HepG2 (cell line): ENCODE results near the gene THOC5. TPM values are rescaled to one million over a fixed set of nuclear protein-coding genes. Genes with fewer than 3 reads are reported as not detected.

Experiments
- ATAC-seq: fragments of 200-7000 bp; cut with Tn5 transposase; 3 replicates; pipeline ENCODE4 v1.9.1; 2020; ENCODE audit warnings: mild to moderate bottlenecking, moderate library complexity
- BruUV-seq: library from RNA; stranded (reverse); fragments of 400-500 nt; replicated peaks from 2 replicates; lab custom pipeline; 2021; lab: Mats Ljungman, UMichigan
- CTCF ChIA-PET: fragments of 300-600 bp; formaldehyde crosslinking; extraction: SDS; loops from one replicate; lab custom pipeline; 2021; ENCODE audit warnings: low total read pairs, inconsistent platforms, low intra/inter-chr PET ratio; lab: Yijun Ruan, JAX
- POLR2A ChIA-PET: fragments of 350-600 bp; sonication (Branson Sonifier 250); formaldehyde crosslinking; loops from one replicate; lab custom pipeline; 2020; ENCODE audit warnings: antibody characterized with exemption, inconsistent platforms; lab: Yijun Ruan, JAX
- DNase-seq: peaks from one replicate; pipeline ENCODE4 v3.0.0-alpha.2; 2015; ENCODE audit warnings: low spot score
- FAIRE-seq: peaks from 3 replicates; lab custom pipeline; 2011; peaks lifted over from hg19 to GRCh38; lab: Jason Lieb, UNC
- H2AFZ ChIP-seq: one replicate; pipeline ENCODE4 v1.6.1; 2011; ENCODE audit warnings: low read length, inconsistent platforms
- H3K27ac ChIP-seq: fragments of 300-600 bp; 3 replicates; pipeline ENCODE4 v1.8.0; 2011; ENCODE audit warnings: mixed run types, mild to moderate bottlenecking, mixed read lengths, low read length, inconsistent platforms; ENCODE audit not compliant: insufficient read depth; ENCODE audit errors: extremely low read length
- H3K27me3 ChIP-seq, 2 experiments: fragments of 200-600 bp in 1 of 2; 2 replicates in 1 of 2; 3 replicates in 1 of 2; pipeline versions ENCODE4 v1.6.0 to v1.8.0; 2011; ENCODE audit warnings: low read length in 2 of 2, mild to moderate bottlenecking in 2 of 2, moderate library complexity in 2 of 2, inconsistent platforms in 1 of 2; ENCODE audit not compliant: insufficient read depth in 2 of 2, control insufficient read depth in 1 of 2
- H3K36me3 ChIP-seq, 2 experiments: fragments of 200-600 bp in 1 of 2; replicated peaks in 1 of 2; 2 replicates in 1 of 2; 3 replicates in 1 of 2; pipeline versions ENCODE4 v1.5.1 to v1.8.0; 2011; ENCODE audit warnings: low read length in 2 of 2, inconsistent platforms in 1 of 2; ENCODE audit not compliant: insufficient read depth in 2 of 2, control insufficient read depth in 1 of 2
- H3K4me1 ChIP-seq: 2 replicates; pipeline ENCODE4 v1.5.1; 2012; ENCODE audit warnings: low read length, inconsistent platforms; ENCODE audit not compliant: insufficient read depth
- H3K4me2 ChIP-seq: 2 replicates; pipeline ENCODE4 v1.6.0; 2011; ENCODE audit warnings: low read depth, low read length, inconsistent platforms
- H3K4me3 ChIP-seq, 3 experiments: fragments of 200-600 bp in 1 of 3; sonication (generic), shearing (Covaris generic) in 1 of 3; replicated peaks in 1 of 3; 2 replicates each; pipeline ENCODE4 v1.5.1; 2011 to 2016; ENCODE audit warnings: low read length in 3 of 3, inconsistent platforms in 2 of 3, low read depth in 2 of 3, mild to moderate bottlenecking in 2 of 3, control low read depth in 1 of 3, mixed read lengths in 1 of 3; ENCODE audit not compliant: insufficient read depth in 1 of 3
- H3K79me2 ChIP-seq: one replicate; pipeline ENCODE4 v1.6.1; 2011; ENCODE audit warnings: low read length, inconsistent platforms; ENCODE audit not compliant: insufficient read depth
- H3K9ac ChIP-seq: 2 replicates; pipeline ENCODE4 v1.6.0; 2011; ENCODE audit warnings: mild to moderate bottlenecking, low read depth, low read length, inconsistent platforms; ENCODE audit not compliant: insufficient read depth
- H3K9me3 ChIP-seq: 2 replicates; pipeline ENCODE4 v1.5.1; 2012; ENCODE audit warnings: mild to moderate bottlenecking, low read length
- H4K20me1 ChIP-seq: 2 replicates; pipeline ENCODE4 v1.6.0; 2011; ENCODE audit warnings: inconsistent platforms, mild to moderate bottlenecking, low read length, moderate library complexity; ENCODE audit not compliant: insufficient read depth
- EED ChIP-seq: sonication (generic); formaldehyde crosslinking; IDR thresholded peaks from 2 replicates; pipeline ENCODE4 v1.5.0; 2020; ENCODE audit warnings: mild to moderate bottlenecking, missing genetic modification reagents
- ELF1 ChIP-seq: sonication (generic); formaldehyde crosslinking; IDR thresholded peaks from 2 replicates; pipeline ENCODE4 v1.4.0; 2020; ENCODE audit warnings: missing genetic modification reagents
- HNRNPLL ChIP-seq: fragments of 200-400 bp; formaldehyde crosslinking; IDR thresholded peaks from 2 replicates; pipeline ENCODE4 v1.6.1; 2017; ENCODE audit warnings: mild to moderate bottlenecking, low read depth, low read length; ENCODE audit not compliant: poor library complexity, severe bottlenecking
- KLF12 ChIP-seq: sonication (generic); formaldehyde crosslinking; IDR thresholded peaks from 2 replicates; pipeline ENCODE4 v1.4.0; 2020; ENCODE audit warnings: missing genetic modification reagents, borderline replicate concordance
- LBX2 ChIP-seq: sonication (generic); formaldehyde crosslinking; IDR thresholded peaks from 2 replicates; pipeline ENCODE4 v1.5.0; 2020; ENCODE audit warnings: missing genetic modification reagents, mild to moderate bottlenecking, borderline replicate concordance
- MIER3 ChIP-seq: IDR thresholded peaks from 2 replicates; pipeline ENCODE4 v1.6.1; 2016; ENCODE audit warnings: missing compliant biosample characterization, borderline replicate concordance
- PITX1 ChIP-seq: sonication (generic); formaldehyde crosslinking; IDR thresholded peaks from 2 replicates; pipeline ENCODE4 v1.5.1; 2020; ENCODE audit warnings: mild to moderate bottlenecking, missing genetic modification reagents
- RBM39 ChIP-seq: fragments of 200-400 bp; formaldehyde crosslinking; IDR thresholded peaks from one replicate; pipeline ENCODE4 v1.6.1; 2018; ENCODE audit warnings: antibody characterized with exemption, mild to moderate bottlenecking, low read depth, low read length; ENCODE audit not compliant: poor library complexity, severe bottlenecking
- STAG1 ChIP-seq: sonication (generic); formaldehyde crosslinking; IDR thresholded peaks from 2 replicates; pipeline ENCODE4 v1.4.0; 2020; ENCODE audit warnings: missing genetic modification reagents
- TEAD3 ChIP-seq: optimal IDR thresholded peaks from 2 replicates; pipeline ENCODE3; 2016; ENCODE audit warnings: borderline replicate concordance
- TOPORS ChIP-seq: sonication (generic); formaldehyde crosslinking; IDR thresholded peaks from 2 replicates; pipeline ENCODE4 v1.8.0; 2023; ENCODE audit warnings: mild to moderate bottlenecking, missing genetic modification reagents
- YY1 ChIP-seq: IDR thresholded peaks from 2 replicates; pipeline ENCODE4 v1.6.1; 2011; ENCODE audit warnings: low read length, low read depth, moderate library complexity, mild to moderate bottlenecking; ENCODE audit not compliant: insufficient read depth, insufficient replicate concordance
- ZNF607 ChIP-seq: sonication (generic); formaldehyde crosslinking; IDR thresholded peaks from 2 replicates; pipeline ENCODE4 v1.5.1; 2020; ENCODE audit warnings: missing genetic modification reagents, mild to moderate bottlenecking, borderline replicate concordance
- WGBS: methylation state at CpG from one replicate; pipeline ENCODE4 v1.1.6; 2017; ENCODE audit warnings: low lambda C conversion rate; 5-methylcytosine and 5-hydroxymethylcytosine counted together
- in situ Hi-C: cut with HindIII; loops from 2 replicates; pipeline ENCODE4 v1.10.0; 2017; ENCODE audit warnings: low pct_unique_long_range_greater_than_20kb; ENCODE audit not compliant: extremely low pct_ligation_motif_present
- intact Hi-C: fragments of 100-400 bp; cut with micrococcal nuclease; formaldehyde crosslinking; loops from one replicate; pipeline ENCODE4 v1.10.0; 2022; ENCODE audit not compliant: unreplicated experiment
- polyA plus RNA-seq, 8 experiments: library from polyadenylated mRNA; depleted of rRNA in 3 of 8; stranded (reverse) in 7 of 8; unstranded in 1 of 8; fragments of >200 nt; fragmentation: Illumina TruSeq in 4 of 8; extraction: Trizol in 4 of 8; gene quantifications; 2 replicates each; pipeline versions ENCODE4 v1.2.1 to v1.2.3, GENCODE V29; 2011 to 2016; ENCODE audit warnings: low read depth in 4 of 8, missing spikeins in 1 of 8, mixed read lengths in 1 of 8; ENCODE audit not compliant: insufficient read depth in 1 of 8
- total RNA-seq, 5 experiments: library from RNA; depleted of rRNA; stranded (reverse); fragments of >200 nt; fragmentation: Illumina TruSeq; extraction: Trizol; gene quantifications; 2 replicates each; pipeline ENCODE4 v1.2.3, GENCODE V29; 2016; ENCODE audit warnings: low read depth in 1 of 5
- TF ChIP-seq, protein P1 (sequence below): sonication (generic); formaldehyde crosslinking; IDR thresholded peaks from 2 replicates; pipeline ENCODE4; 2020; ENCODE audit warnings: missing genetic modification reagents, mild to moderate bottlenecking, borderline replicate concordance
- TF ChIP-seq, protein P2 (sequence below): sonication (generic); formaldehyde crosslinking; IDR thresholded peaks from 2 replicates; pipeline ENCODE4 v1.4.0; 2020; ENCODE audit warnings: missing genetic modification reagents, borderline replicate concordance
- TF ChIP-seq, protein P3 (sequence below): IDR thresholded peaks from 2 replicates; pipeline ENCODE4 v1.6.1; 2016; ENCODE audit warnings: mild to moderate bottlenecking

The THOC5 gene
- total and polyA plus RNA-seq, 2 of the 13 experiments (the other 11 are each of a cell fraction or from before 2014, with no cell fraction given) = 45.8 to 46.7 TPM

DNA sequence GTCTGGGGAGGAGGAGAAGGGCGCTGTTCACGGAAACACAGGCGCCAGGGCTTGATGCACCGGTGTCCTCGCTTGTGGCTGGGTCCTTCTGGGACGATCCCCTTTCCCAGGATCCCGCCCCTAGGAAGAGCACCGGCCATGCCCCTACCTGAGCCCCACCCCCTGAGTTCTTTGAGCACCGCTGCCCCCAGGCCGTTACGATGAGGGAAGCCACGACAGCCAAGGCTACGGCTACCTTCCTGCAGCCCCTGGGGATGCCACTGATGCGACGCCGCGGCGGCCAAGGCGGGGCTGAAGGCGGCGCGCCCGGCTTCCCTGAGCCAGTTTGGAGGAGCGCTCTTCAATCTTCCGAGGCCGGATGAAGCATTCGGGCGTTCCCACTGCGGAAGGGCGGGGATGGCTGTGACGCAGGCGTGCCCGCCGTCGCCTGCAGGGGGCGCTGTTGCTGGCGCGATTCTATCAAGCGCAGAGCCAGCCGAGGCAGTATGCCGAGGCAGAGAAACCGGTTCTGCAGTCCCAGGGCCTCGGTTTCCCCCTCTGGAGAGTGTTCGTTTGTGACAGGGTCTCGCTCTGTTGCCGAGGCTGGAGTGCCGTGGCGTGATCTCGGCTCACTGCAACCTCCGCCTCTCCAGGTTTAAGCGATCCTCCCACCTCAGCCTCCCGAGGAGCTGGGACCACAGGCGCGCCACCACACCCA lies 83.2 kb downstream of the THOC5 start:
- Histone ChIP-seq H3K4me3 (peak overlapping the region; percentile 38 to 68 (median 40); a peak in 5 of 6 replicates), H3K36me3 (no peaks in the 10 kb centered on the region), H4K20me1 (no peaks in the 10 kb centered on the region), H3K27me3 (peaks cover 12 to 57% of the 10 kb centered on the region in 2 experiments), H3K9ac (no peak overlapping the region), H3K9me3 (no peaks in the 10 kb centered on the region), H3K4me1 (peaks cover 11% of the 10 kb centered on the region; the same call in 1 of the 2 replicates), H3K79me2 (no peaks in the 10 kb centered on the region), H3K27ac (no peak overlapping the region), H3K4me2 (peak overlapping the region; percentile 81), H2AFZ (no peak overlapping the region)
- in situ Hi-C loops (no loop called here), intact Hi-C loops (loop anchor here (1.0 kb wide), 1 partner anchor 54 kb away; no protein-coding TSS in a partner anchor)
- no TSS peak for BruUV-seq
- ChIA-PET POLR2A (no interaction called here), CTCF (no interaction called here)
- FAIRE-seq = no peak
- WGBS = 58% methylated on average over 11 of the region's 54 CpGs
- ATAC-seq = peak; percentile 92
- peak; percentile 26 for DNase-seq
- no peak for TF ChIP-seq LBX2 (CRISPR knock-in tag)
- TF ChIP-seq, protein P1, sequence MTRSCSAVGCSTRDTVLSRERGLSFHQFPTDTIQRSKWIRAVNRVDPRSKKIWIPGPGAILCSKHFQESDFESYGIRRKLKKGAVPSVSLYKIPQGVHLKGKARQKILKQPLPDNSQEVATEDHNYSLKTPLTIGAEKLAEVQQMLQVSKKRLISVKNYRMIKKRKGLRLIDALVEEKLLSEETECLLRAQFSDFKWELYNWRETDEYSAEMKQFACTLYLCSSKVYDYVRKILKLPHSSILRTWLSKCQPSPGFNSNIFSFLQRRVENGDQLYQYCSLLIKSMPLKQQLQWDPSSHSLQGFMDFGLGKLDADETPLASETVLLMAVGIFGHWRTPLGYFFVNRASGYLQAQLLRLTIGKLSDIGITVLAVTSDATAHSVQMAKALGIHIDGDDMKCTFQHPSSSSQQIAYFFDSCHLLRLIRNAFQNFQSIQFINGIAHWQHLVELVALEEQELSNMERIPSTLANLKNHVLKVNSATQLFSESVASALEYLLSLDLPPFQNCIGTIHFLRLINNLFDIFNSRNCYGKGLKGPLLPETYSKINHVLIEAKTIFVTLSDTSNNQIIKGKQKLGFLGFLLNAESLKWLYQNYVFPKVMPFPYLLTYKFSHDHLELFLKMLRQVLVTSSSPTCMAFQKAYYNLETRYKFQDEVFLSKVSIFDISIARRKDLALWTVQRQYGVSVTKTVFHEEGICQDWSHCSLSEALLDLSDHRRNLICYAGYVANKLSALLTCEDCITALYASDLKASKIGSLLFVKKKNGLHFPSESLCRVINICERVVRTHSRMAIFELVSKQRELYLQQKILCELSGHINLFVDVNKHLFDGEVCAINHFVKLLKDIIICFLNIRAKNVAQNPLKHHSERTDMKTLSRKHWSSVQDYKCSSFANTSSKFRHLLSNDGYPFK = peak; percentile 43; the same call in 1 of the 2 replicates
- TF ChIP-seq KLF12 (CRISPR knock-in tag) = peak; percentile 65; the same call in 1 of the 2 replicates
- TF ChIP-seq, protein P2, sequence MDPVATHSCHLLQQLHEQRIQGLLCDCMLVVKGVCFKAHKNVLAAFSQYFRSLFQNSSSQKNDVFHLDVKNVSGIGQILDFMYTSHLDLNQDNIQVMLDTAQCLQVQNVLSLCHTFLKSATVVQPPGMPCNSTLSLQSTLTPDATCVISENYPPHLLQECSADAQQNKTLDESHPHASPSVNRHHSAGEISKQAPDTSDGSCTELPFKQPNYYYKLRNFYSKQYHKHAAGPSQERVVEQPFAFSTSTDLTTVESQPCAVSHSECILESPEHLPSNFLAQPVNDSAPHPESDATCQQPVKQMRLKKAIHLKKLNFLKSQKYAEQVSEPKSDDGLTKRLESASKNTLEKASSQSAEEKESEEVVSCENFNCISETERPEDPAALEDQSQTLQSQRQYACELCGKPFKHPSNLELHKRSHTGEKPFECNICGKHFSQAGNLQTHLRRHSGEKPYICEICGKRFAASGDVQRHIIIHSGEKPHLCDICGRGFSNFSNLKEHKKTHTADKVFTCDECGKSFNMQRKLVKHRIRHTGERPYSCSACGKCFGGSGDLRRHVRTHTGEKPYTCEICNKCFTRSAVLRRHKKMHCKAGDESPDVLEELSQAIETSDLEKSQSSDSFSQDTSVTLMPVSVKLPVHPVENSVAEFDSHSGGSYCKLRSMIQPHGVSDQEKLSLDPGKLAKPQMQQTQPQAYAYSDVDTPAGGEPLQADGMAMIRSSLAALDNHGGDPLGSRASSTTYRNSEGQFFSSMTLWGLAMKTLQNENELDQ (CRISPR knock-in tag) = no peak
- peak; percentile 51; the same call in 1 of the 2 replicates for TF ChIP-seq ELF1
- 0 out of 2 replicates have a peak, but pooled peaks have one; percentile 10 for TF ChIP-seq ZNF607 (CRISPR knock-in tag)
- peak; percentile 8 for TF ChIP-seq TEAD3 (CRISPR knock-in tag)
- TF ChIP-seq YY1 = peak; percentile 8
- 0 out of 2 replicates have a peak, but pooled peaks have one; percentile 15 for TF ChIP-seq PITX1 (CRISPR knock-in tag)
- TF ChIP-seq STAG1 (CRISPR knock-in tag) = peak; percentile 59
- TF ChIP-seq, protein P3, sequence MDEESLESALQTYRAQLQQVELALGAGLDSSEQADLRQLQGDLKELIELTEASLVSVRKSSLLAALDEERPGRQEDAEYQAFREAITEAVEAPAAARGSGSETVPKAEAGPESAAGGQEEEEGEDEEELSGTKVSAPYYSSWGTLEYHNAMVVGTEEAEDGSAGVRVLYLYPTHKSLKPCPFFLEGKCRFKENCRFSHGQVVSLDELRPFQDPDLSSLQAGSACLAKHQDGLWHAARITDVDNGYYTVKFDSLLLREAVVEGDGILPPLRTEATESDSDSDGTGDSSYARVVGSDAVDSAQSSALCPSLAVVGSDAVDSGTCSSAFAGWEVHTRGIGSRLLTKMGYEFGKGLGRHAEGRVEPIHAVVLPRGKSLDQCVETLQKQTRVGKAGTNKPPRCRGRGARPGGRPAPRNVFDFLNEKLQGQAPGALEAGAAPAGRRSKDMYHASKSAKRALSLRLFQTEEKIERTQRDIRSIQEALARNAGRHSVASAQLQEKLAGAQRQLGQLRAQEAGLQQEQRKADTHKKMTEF (CRISPR knock-in tag) = 0 out of 2 replicates have a peak, but pooled peaks have one; percentile 19
- 0 out of 2 replicates have a peak, but pooled peaks have one; percentile 40 for TF ChIP-seq MIER3 (CRISPR knock-in tag)
- no peak for TF ChIP-seq TOPORS
- no peak for TF ChIP-seq EED (CRISPR knock-in tag)
- TF ChIP-seq HNRNPLL = peak; percentile 38
- peak; percentile 53 for TF ChIP-seq RBM39
